Astrocyte of the spinal cord (primary cell): ENCODE results near the gene KCNK13.

Experiments
- DNase-seq: peaks from one replicate; pipeline ENCODE4 v3.0.0; 2011; ENCODE audit warnings: low read depth, low spot score
- H3K4me3 ChIP-seq: 2 replicates; pipeline ENCODE4 v1.5.1; 2011; ENCODE audit warnings: low read depth, mild to moderate bottlenecking, low read length, moderate library complexity
- CTCF ChIP-seq: IDR thresholded peaks from 2 replicates; pipeline ENCODE4 v1.5.1; 2012; ENCODE audit warnings: low read depth, mild to moderate bottlenecking, low read length, inconsistent platforms
- in situ Hi-C: cut with HindIII; loops from 2 replicates; pipeline ENCODE4 v1.10.0; 2017; ENCODE audit warnings: low sequenced_read_pairs

KCNK13 gene

GRCh38 chr14:90034156-90034555, 27.6 kb upstream of the KCNK13 start:
- no peak overlapping the region for H3K4me3 ChIP-seq
- in situ Hi-C loops: no loop called here
- no peak for TF ChIP-seq CTCF
- DNase-seq: no peak

- in situ Hi-C loops: no loop called here
Observed at GRCh38 chr14:90034835-90035525, 26.8 kb upstream of the KCNK13 start.

GRCh38 chr14:90039253-90040010, 22.4 kb upstream of the KCNK13 start:
- in situ Hi-C loops: no loop called here
- H3K4me3 ChIP-seq: no peak overlapping the region
- TF ChIP-seq CTCF: no peak
- no peak for DNase-seq

More at GRCh38 chr14:90034835-90035525, 26.8 kb upstream of the KCNK13 start:
- no peak for DNase-seq
- TF ChIP-seq CTCF: no peak
- no peak overlapping the region for H3K4me3 ChIP-seq

- no peak overlapping the region for H3K4me3 ChIP-seq
- in situ Hi-C loops: no loop called here
- DNase-seq: no peak
- no peak for TF ChIP-seq CTCF
Observed at GRCh38 chr14:90040411-90040810, 21.4 kb upstream of the KCNK13 start.

GRCh38 chr14:90042496-90043252, 19.1 kb upstream of the KCNK13 start:
- TF ChIP-seq CTCF: no peak
- H3K4me3 ChIP-seq: no peak overlapping the region
- in situ Hi-C loops: no loop called here
- no peak for DNase-seq

- H3K4me3 ChIP-seq: no peak overlapping the region
- DNase-seq: no peak
- no peak for TF ChIP-seq CTCF
- in situ Hi-C loops: no loop called here
Observed at GRCh38 chr14:90045616-90046015, 16.2 kb upstream of the KCNK13 start.
